IMR-90 (cell line): Measurements from ENCODE around the gene CLDN9.

Experiments used
- CEBPB ChIP-seq: IDR thresholded peaks from 2 replicates; pipeline ENCODE4 v1.6.1; 2012; ENCODE audit warnings: low read depth, low read length, improper control_type of control experiment
- CTCF ChIP-seq: conservative IDR thresholded peaks from 2 replicates; pipeline ENCODE4 v1.5.1; 2012; ENCODE audit warnings: mild to moderate bottlenecking, low read depth, low read length, improper control_type of control experiment
- FOS ChIP-seq: fragments of 150-350 bp; IDR thresholded peaks from 2 replicates; pipeline ENCODE4 v1.6.1; 2016; ENCODE audit warnings: low read depth, low read length
- MAFK ChIP-seq: IDR thresholded peaks from 2 replicates; pipeline ENCODE4 v1.6.1; 2012; ENCODE audit warnings: low read depth, low read length, improper control_type of control experiment
- POLR2A ChIP-seq: IDR thresholded peaks from 2 replicates; pipeline ENCODE4 v1.6.1; 2012; ENCODE audit warnings: mild to moderate bottlenecking, low read depth, low read length
- RCOR1 ChIP-seq: IDR thresholded peaks from 2 replicates; pipeline ENCODE4 v1.6.1; 2012; ENCODE audit warnings: mild to moderate bottlenecking, low read length, improper control_type of control experiment; ENCODE audit not compliant: insufficient replicate concordance
- SMC3 ChIP-seq: fragments of 150-350 bp; IDR thresholded peaks from 2 replicates; pipeline ENCODE4 v1.6.1; 2016; ENCODE audit warnings: low read depth, mild to moderate bottlenecking, antibody characterized with exemption, low read length, moderate library complexity
- TF ChIP-seq, protein P1 (sequence below): fragments of 150-350 bp; IDR thresholded peaks from 2 replicates; pipeline ENCODE4 v1.6.1; 2017; ENCODE audit warnings: mild to moderate bottlenecking, antibody characterized with exemption, low read length, low read depth
- TF ChIP-seq, protein P2 (sequence below): fragments of 150-350 bp; IDR thresholded peaks from 2 replicates; pipeline ENCODE4 v1.6.1; 2016; ENCODE audit warnings: low read depth, mild to moderate bottlenecking, low read length, moderate library complexity, borderline replicate concordance

DNA sequence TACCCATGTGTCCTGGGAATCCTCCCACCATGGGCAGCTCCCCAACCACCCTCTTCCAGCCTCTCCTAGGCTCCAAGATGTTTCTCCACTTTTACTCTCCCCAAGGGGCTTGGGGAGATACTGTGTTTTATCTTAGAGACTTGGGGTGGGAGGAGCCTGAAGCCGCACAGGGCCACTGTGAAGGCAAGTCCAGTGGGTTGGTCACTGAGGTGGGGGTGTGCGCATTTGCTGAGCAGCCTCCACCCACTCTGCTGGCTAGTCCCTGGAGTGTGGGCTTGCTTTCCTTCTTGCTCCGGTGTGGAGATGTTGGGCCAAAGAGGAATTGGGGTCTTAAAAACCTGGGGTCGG, 4.1 kb upstream of the CLDN9 start:
- TF ChIP-seq CTCF (no peak), MAFK (no peak), POLR2A (no peak), RCOR1 (no peak), CEBPB (no peak), SMC3 (no peak), FOS (no peak)
- TF ChIP-seq, protein P1, sequence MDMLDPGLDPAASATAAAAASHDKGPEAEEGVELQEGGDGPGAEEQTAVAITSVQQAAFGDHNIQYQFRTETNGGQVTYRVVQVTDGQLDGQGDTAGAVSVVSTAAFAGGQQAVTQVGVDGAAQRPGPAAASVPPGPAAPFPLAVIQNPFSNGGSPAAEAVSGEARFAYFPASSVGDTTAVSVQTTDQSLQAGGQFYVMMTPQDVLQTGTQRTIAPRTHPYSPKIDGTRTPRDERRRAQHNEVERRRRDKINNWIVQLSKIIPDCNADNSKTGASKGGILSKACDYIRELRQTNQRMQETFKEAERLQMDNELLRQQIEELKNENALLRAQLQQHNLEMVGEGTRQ, result no peak
- TF ChIP-seq, protein P2, sequence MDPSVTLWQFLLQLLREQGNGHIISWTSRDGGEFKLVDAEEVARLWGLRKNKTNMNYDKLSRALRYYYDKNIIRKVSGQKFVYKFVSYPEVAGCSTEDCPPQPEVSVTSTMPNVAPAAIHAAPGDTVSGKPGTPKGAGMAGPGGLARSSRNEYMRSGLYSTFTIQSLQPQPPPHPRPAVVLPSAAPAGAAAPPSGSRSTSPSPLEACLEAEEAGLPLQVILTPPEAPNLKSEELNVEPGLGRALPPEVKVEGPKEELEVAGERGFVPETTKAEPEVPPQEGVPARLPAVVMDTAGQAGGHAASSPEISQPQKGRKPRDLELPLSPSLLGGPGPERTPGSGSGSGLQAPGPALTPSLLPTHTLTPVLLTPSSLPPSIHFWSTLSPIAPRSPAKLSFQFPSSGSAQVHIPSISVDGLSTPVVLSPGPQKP, result no peak
